Testis (tissue), 2 donors: ENCODE data around the gene DHH.

Experiments
- POLR2A ChIP-seq: fragments of 450-650 bp; IDR thresholded peaks from one replicate; pipeline ENCODE4 v1.6.1; 2017; ENCODE audit warnings: antibody characterized with exemption, mild to moderate bottlenecking, moderate library complexity
- TF ChIP-seq, protein P1 (sequence below), 3 experiments: fragments of 450-650 bp in 2 of 3; fragments of 200-600 bp in 1 of 3; sonication (generic) in 1 of 3; IDR thresholded peaks; one replicate each; pipeline ENCODE4 v1.5.1; 2016 to 2019; ENCODE audit warnings: antibody characterized with exemption in 3 of 3, mild to moderate bottlenecking in 2 of 3, moderate library complexity in 1 of 3

DNA sequence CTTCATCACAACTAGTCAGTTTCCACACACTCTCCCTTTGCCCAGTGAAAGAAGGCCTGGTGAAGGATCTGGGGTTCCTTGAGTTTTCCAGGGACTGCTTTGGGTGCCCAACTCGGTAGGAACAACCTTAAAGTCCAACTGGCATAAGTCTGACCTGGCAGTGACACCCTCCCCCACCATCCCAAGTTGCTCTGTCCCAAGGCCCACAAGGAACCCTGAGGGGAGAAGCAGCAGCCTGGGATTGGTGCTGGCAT, 35.6 kb downstream of the DHH start:
- TF ChIP-seq, protein P1, sequence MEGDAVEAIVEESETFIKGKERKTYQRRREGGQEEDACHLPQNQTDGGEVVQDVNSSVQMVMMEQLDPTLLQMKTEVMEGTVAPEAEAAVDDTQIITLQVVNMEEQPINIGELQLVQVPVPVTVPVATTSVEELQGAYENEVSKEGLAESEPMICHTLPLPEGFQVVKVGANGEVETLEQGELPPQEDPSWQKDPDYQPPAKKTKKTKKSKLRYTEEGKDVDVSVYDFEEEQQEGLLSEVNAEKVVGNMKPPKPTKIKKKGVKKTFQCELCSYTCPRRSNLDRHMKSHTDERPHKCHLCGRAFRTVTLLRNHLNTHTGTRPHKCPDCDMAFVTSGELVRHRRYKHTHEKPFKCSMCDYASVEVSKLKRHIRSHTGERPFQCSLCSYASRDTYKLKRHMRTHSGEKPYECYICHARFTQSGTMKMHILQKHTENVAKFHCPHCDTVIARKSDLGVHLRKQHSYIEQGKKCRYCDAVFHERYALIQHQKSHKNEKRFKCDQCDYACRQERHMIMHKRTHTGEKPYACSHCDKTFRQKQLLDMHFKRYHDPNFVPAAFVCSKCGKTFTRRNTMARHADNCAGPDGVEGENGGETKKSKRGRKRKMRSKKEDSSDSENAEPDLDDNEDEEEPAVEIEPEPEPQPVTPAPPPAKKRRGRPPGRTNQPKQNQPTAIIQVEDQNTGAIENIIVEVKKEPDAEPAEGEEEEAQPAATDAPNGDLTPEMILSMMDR (IDR thresholded peaks at IDR 0.05): no peak
- TF ChIP-seq POLR2A: no peak
